ENCODE data around the gene SULF2. TPM values are rescaled to one million over a fixed set of nuclear protein-coding genes. Genes with fewer than 3 reads are reported as not detected.

SULF2 gene
- total RNA-seq, 1 experiment from 2014 or later, result 44.8 TPM

DNA sequence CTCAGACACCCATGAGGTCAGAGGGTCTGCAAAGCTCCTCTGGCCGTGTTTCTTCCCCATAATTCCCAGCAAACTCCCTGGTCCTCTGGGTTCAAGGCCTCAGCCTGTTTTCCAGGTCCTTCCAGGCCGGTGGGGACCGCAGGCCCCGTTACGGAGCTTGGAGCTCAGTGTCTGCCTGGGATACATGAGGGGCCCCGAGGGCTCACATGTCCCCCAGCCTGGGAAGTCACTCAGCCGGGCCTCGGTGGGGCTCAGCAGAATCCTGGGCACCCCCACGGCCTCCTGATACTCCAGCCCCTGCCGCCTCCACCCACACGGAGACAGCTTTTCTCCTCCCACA lies 3.4 kb upstream of the SULF2 start:
- in situ Hi-C loops (cut with HindIII; ENCODE audit: low sequenced_read_pairs), result no loop called here

DNA sequence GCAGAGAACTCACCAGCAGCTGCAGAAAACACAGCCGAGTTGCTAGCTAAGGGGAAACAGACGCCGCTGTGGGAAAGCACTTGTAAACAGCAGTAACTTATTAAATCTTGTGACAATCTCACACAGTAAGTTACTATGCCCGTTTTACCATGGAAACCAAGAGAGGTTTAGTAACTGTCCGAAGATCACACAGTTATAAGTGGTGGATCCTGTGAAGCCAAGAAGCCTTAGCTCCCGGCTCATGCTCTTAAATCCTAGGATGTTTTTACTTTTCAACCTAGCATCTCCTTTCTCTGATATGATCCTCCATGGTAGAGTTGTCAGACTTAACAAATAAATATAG lies 1.5 kb upstream of the SULF2 start:
- in situ Hi-C loops (cut with HindIII; ENCODE audit: low sequenced_read_pairs), result no loop called here
- no peak for DNase-seq (ENCODE audit: low spot score)

More for the DNA sequence above, 3.4 kb upstream of the SULF2 start:
- no peak for DNase-seq (ENCODE audit: low spot score)

DNA sequence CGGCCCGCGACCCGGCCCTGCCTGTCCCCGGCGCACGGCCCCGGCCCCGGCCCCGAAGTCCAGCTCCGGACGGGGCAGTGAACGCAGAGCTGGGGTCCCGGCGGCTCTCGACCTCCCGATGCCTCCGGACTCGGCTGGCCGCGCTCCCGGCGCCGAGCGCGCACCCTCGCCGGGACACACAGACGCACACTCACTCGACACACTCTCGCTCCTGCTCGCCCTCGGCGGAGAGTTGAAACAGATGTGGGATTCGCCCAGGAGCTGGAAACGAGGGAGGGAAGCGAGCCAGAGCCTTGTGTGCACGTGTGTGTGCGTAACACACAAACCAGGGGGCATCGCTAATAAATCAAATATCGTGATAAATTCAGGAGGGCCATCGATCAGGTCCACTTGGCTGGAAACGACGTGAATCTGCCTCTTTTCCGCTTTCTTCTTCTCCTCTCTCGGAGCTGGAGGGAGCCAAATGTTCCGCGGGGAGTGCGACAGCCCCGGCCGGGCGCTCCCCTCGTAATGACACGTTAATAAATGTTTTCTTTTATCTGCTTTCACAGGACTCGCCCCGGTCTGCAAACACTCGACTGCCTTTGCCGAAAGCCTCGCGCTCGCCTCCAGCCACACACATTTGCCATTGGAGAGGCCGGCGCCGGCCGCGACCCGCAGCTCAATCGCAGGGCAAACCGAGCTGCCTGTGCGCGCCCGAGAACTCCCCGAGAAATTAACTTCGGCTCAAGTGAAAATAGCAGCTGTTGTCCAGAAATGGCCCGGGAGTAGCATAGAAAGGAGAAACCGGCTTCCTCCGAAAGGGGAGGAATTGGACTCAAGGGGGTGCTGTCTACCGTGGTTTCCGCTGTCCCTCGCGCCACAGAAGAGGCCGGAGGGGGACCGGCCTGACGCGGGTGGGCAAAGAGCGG lies 828 bp upstream of the SULF2 start:
- in situ Hi-C loops (cut with HindIII; ENCODE audit: low sequenced_read_pairs), result no loop called here
- DNase-seq (ENCODE audit: low spot score), result peak; percentile 48

DNA sequence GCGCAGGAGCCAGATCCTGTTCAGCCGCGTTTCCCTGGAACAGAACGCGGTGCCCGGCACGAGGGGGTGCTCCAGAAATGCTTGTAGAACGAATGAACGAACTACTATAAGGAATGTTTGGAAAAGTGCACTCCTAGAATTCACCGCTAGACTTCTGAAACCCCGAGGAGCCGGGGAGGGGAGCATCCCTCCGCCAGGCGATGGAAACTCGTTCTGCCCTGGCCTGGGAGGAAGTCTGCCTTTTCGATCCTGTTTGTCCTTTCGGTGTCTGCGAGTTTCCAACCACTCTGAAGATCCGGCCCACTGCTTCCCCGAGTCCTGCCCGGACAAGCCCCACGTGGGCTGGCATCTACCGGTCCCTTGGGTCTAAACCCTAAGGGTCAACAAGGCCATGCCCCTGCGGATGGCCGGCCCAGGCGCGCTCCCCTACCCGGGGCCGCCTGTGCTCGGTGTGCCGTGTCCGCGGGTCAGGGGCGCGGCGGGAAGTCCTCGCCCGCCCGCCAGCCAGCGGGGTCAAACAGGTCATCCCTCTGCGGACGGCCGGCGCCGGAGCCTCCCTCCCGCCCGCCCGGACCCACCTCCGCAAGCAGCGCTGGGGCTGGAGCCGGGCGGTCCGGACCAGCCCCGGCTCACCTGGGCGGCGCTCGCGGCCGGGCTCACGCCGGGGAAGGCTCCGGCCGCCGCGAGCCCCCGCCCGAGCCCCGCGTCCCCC lies 526 bp downstream of the SULF2 start:
- DNase-seq (ENCODE audit: low spot score), result peak; percentile 14
- in situ Hi-C loops (cut with HindIII; ENCODE audit: low sequenced_read_pairs), result no loop called here

DNA sequence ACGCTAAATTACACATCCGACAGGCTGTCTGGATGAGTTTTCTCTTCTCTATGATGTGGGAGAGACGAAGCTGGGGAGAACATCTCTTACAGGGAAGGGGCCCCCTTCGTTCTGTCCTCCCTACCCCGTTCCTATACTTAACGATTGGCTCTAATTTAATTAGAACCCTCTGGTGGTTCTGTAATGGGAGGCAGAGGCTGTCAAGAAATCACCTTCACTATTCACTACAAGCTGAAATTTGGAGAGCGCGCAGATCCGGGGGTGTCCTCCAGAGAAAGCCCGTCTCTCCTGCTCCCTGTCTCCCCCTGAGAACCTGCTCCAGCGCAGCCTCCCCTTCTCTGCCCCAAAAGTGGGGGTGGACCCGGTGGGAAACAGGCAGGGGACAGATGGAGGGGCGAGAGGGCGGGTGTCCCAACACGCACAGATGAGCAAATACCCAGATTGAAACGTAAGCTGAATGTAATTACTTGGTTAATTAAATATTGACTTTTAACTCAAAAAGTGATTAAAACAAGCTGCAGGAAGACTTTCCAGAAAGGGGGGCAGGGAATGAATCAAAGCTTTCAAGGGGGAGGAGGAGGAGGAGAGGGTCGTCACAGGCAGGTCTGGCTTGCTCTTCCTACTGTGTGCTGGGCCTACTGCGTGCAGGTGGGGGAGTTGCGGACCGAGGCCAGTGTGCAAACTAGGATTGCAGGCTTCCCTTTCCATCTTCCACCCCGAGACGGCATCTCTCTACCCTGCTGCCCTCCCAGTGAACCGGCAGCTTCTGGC lies 1.3 kb downstream of the SULF2 start:
- in situ Hi-C loops (cut with HindIII; ENCODE audit: low sequenced_read_pairs), result no loop called here
- DNase-seq (ENCODE audit: low spot score), result no peak

DNA sequence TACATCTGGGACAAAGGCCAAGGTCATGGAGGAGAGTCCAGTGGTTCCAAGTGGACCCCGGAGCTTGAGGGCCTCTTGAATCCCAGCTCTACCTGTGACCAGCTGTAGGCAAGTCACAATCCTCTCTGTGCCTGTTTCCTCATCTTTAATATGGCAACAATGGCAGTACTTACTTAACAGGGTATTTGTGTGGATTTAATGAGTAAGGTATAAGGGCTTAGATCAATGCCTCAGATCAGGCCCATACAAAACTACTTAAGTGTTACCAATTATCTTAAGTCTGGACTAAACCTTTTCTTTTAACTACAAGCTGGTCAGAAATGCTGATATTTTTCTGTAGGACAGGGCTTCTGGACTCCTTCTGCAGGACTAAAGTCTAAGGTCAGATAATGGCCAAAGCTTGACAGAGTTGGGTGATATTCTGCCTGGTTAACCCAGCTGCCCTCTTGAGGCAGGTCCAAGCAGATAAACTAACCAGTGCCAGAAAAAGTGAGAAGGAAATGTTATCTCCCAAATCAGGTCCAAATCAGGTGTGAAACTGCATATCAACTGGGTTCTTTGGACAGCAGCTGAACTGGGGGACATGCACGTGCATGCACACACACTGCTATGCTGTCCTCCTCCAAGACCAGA lies 2.2 kb downstream of the SULF2 start:
- DNase-seq (ENCODE audit: low spot score), result no peak
- in situ Hi-C loops (cut with HindIII; ENCODE audit: low sequenced_read_pairs), result no loop called here

DNA sequence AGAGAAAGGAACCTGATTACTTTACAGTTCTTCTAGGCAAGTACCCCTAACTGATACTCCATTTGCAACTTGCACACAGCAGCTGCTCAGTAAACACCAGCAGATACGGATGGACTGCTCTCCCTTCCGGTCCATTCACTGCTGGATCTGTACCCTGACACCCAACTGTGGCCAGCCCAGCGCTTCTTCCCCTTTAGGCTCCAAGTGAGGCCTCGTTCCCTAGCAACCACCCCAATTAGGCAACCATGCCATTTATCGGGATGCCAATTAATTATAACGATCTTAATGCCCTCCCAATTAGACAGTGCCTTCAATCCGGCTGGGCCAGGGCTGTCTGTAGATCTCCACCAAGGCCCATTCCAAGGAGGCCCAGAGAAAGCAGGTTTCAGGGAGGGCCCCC lies 3.2 kb downstream of the SULF2 start:
- in situ Hi-C loops (cut with HindIII; ENCODE audit: low sequenced_read_pairs), result no loop called here
- no peak for DNase-seq (ENCODE audit: low spot score)

DNA sequence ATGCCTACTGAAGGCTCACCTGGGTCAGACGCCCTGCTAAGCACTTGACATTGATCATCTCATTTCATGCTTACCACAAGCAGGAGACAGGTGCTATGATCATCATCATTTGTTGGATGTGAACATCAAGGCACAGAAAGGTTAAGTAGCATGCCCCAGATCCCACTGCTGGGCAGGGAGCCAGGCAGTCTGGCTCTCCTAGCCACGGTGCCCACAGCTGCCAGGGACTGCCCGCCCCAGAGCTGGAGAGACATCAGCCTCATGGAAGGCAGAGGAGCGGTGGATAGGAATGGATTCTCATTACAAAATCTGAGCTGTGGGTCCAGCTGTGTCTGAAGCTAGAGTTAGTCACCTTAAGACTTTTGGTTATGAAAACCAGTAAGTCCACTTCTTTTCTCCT lies 3.6 kb downstream of the SULF2 start:
- in situ Hi-C loops (cut with HindIII; ENCODE audit: low sequenced_read_pairs), result no loop called here
- DNase-seq (ENCODE audit: low spot score), result no peak

DNA sequence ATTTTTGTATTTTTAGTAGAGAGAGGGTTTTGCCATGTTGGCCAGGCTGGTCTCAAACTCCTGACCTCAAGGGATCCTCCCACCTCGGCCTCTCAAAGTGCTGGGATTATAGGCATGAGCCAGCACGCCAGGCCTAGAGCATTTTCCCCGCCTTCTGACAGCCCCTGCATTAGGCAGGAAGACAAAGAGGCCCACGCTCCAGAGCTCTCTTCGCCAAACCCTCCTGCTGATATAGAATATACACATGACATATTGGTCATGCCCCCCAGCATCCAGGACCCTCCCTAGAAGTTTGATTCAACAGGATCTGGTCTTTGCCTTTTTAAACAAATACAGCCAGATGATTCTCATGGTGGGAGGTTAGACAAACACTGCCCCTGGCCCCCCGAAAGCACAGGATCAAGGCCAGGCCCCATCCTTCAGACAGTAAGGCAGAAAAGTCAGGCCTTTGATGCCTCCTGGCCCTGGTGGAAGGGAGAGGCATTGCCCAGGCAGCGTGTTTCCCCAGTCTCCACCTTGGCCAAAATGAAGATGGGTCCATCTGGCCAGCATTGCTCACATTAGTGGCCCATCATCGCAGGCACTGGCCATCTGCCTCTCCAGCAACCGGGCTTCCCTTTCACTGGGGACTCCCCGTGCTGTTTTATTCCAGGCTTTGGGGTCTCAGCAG lies 4.4 kb downstream of the SULF2 start:
- no peak for DNase-seq (ENCODE audit: low spot score)
- in situ Hi-C loops (cut with HindIII; ENCODE audit: low sequenced_read_pairs), result no loop called here

DNA sequence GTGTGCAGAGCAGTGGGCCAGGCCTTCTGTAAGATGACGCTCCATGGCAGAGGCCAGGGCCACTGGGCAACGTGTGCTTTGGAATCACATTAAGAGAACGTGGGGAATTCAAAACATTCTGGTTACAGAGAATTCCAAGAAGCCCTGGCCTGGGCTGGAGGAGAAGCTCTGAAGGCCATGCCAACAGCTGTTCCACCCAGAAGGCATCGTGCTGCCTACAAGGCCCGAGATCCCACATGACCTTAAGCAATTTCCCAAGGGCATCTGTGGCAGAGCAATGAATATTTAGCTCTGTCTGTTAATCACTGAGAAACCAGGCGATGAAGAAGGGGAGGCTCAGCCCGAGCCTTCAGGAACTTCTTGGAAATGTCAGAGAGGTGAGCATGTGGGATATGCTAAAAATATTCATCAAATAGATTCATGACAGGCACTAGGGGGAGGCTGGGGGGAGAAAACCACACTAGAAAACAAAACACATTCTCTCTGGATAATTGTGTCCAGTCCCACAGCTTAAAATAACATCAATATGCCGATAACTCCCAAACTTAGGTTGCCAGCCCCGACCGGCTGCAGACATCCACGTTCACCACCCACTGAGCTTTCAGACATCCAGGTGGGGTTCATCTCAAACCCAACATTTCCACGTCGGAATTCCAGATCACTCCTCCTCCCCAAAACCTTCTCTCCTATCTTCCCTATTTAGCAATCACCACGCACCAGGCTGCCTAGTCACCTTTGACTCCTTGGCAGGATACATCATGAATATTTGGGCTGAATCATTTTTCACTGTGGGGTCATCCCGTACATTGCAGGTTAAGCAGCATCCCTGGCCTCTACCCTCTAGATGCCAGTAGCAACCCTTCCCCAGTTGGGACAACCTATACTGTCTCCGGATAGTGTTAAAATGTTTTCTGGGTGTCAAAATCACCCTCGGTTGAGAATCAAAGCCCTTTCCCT lies 6.6 kb downstream of the SULF2 start:
- in situ Hi-C loops (cut with HindIII; ENCODE audit: low sequenced_read_pairs), result no loop called here
- no peak for DNase-seq (ENCODE audit: low spot score)

DNA sequence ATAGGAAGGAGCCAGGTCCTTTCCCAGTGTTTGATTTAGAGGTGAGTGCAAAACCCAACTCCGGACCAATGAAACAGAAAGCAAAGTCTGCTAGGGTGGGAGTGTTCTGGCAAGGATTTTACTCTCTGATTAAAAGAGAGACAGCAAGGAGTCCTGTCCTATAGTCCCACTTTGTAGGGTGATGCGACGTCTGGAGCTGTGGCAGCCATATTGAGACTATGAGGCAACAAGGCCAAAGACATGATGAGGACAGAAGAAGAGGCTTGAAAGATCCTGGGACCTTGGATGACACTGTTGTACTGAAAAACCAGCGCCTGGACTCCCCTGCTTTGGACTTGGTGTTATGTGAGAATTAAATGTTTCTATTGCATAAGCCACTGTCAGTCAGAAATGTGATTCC lies 8.1 kb downstream of the SULF2 start:
- no peak for DNase-seq (ENCODE audit: low spot score)
- in situ Hi-C loops (cut with HindIII; ENCODE audit: low sequenced_read_pairs), result no loop called here

DNA sequence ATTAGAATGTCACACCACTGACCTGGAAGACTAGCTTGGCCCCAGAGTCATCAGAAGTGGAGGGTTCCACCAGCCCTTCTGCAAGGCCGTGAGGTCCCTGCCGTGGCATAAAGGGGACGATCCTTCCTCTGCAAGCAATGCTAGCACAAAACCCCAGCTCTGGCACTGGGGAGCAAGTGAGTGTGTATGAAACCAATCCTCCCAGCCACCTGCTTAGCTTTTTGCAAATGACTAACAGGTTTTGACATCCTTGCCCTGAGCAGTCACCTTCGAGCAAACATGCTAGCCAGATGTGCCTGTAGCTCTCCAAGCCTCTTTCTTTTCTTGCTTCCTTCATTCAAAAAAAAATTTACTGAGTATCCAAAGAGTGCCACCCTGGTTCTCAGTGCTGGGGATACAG lies 8.6 kb downstream of the SULF2 start:
- DNase-seq (ENCODE audit: low spot score), result no peak

DNA sequence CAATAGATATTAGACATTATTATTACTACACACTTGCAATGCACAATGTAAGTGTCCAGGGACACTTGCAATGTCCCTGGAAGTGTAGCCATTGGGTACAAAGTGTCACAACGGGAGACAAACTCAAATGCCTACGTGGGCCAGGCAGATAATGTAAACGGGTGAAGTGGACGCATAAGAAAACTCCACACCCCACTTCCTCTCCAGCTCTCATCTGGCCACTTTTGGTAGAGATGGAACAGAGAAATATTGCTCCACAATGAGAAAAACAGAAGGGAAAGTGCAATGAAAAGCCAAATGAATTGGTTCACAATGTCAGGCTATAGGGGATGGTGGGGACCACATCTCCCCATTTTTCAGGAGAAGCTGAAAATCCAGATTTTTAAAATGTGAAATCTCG lies 9.4 kb downstream of the SULF2 start:
- no peak for DNase-seq (ENCODE audit: low spot score)
- in situ Hi-C loops (cut with HindIII; ENCODE audit: low sequenced_read_pairs), result no loop called here

More for the DNA sequence above, 8.6 kb downstream of the SULF2 start:
- in situ Hi-C loops (cut with HindIII; ENCODE audit: low sequenced_read_pairs), result no loop called here

DNA sequence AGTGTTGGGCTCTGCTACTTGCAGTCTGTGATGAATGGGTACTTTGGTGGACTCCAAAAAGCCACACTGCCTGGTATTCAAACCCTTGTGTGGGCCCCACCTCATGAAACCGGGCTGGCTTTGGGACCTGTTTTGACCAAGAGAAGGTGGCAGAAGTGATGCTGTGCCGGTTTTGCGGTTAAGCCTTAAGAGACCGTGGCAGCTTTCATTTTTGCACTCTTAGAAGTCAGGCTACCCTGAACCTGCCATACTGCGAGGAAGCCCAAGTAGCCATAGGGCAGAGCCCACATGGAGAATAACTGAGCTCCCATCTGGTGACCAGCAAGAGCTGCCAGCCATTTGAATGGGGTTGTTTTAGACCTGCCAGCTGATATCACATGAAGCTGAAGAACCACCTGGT lies 10.2 kb downstream of the SULF2 start:
- in situ Hi-C loops (cut with HindIII; ENCODE audit: low sequenced_read_pairs), result no loop called here
- no peak for DNase-seq (ENCODE audit: low spot score)

DNA sequence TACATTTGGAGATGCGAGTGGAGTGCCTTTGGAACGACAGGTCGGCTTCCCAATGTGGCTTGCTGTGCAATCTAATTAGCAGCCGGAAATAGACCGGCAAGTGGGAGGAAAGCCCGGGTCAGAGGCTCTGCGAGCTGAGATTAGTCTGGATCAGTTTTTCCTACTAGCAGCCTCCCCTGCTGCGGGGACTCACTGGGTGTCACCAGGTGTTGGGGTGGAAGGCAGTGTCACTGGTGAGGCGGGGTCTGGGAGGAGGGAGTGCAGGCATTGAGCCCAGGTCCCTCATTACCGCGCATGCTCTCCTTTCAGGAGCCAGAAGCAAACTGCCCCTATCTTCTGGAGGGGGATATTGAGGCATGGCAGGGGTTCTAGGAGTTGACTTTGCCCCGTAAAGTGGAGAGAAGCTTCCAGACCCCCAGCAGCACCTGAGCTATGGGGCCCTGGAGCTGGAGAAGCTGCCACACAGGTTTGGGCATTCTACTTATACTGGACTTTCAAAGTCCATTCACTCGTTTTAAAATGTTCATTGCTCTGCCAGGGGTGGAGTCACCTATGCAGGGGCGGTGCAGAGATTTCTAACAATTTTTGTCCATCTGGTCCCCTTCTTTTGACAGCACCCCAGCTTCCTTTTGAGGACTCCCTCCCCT lies 11.0 kb downstream of the SULF2 start:
- in situ Hi-C loops (cut with HindIII; ENCODE audit: low sequenced_read_pairs), result no loop called here

DNA sequence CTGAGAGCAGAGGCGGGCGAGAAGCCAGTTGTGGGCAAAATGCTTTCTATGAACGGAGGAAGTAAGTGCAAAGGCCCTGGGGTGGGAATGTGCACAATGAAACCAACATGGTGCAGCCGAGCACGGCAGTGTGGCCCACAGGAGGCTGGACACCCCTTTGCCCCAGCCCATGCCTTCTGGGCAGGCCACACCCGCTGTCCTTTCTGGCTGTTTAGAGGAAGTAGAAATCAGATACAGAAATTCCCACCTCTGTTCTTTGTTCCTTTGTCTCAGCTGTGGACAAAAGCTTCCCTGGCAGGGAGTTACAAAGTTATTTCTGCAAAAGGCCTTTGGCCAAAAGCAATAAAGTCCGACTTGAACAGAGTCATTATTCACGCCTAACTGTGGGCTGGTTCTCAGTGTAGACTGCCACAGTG lies 11.9 kb downstream of the SULF2 start:
- DNase-seq (ENCODE audit: low spot score), result no peak
- in situ Hi-C loops (cut with HindIII; ENCODE audit: low sequenced_read_pairs), result no loop called here

More for the DNA sequence above, 11.0 kb downstream of the SULF2 start:
- DNase-seq (ENCODE audit: low spot score), result no peak

DNA sequence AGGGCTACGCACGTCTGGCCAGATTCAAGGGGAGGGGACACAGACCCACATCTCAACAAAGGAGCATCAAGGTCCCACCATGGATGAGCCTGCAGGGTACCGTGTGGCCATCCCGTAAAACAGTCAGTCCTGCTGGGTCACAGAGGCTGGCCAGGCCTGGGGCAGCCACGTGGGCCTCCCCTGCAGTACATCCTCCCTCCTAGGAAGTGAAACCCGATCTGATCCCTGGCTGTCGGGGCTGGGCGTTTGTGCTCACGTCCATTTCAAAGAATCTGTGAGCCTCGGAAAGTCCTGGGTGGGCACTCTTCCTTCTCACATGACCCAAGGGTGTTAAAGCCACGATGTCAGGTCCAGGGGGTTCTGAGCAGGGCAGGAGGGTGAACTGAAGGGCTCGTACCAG lies 14.3 kb downstream of the SULF2 start:
- in situ Hi-C loops (cut with HindIII; ENCODE audit: low sequenced_read_pairs), result no loop called here
- no peak for DNase-seq (ENCODE audit: low spot score)

Data from G401 (cell line).